Occipital lobe (tissue), 2 donors: ENCODE data around the gene PPHLN1. TPM values are rescaled to one million over a fixed set of nuclear protein-coding genes. Genes with fewer than 3 reads are reported as not detected.
A peak's percentile ranks its signal among the peaks of the same experiment; 100 is the strongest.

ENCODE experiments used
- DNase-seq: peaks from one replicate; lab custom pipeline; 2025; lab: John Stamatoyannopoulos, UW
- total RNA-seq: library from RNA; depleted of rRNA; stranded (reverse); fragments of >200 nt; gene quantifications from one replicate; pipeline ENCODE4 v1.2.3, GENCODE V29; 2014

Gene PPHLN1
- total RNA-seq = 76.0 TPM

GRCh38 chr12:42325653-42326474 is at the start of gene PPHLN1, which contains the start of gene ZCRB1:
Gene PPHLN1, plus strand, starts transcription at chr12:42326167. Its CDS starts 9,736 bp downstream, at chr12:42335903.
Gene ZCRB1, minus strand, starts transcription at chr12:42326094. Its CDS starts 1,992 bp downstream, at chr12:42324102.
- DNase-seq = peak; percentile 79

GRCh38 chr12:42277396-42278127 is 48.4 kb upstream of the PPHLN1 start:
- DNase-seq = no peak

GRCh38 chr12:42278128-42278510 is 47.8 kb upstream of the PPHLN1 start:
- no peak for DNase-seq

GRCh38 chr12:42281278-42281677 is 44.7 kb upstream of the PPHLN1 start:
- DNase-seq = no peak

- DNase-seq = no peak
Observed at GRCh38 chr12:42281844-42282243, 44.1 kb upstream of the PPHLN1 start.

GRCh38 chr12:42282294-42282693 is 43.7 kb upstream of the PPHLN1 start:
- DNase-seq = no peak

GRCh38 chr12:42283739-42284138 is 42.2 kb upstream of the PPHLN1 start:
- no peak for DNase-seq

- DNase-seq = no peak
Observed at GRCh38 chr12:42284157-42284556, 41.8 kb upstream of the PPHLN1 start.

- DNase-seq = no peak
Observed at GRCh38 chr12:42284876-42285275, 41.1 kb upstream of the PPHLN1 start.

- no peak for DNase-seq
Observed at GRCh38 chr12:42285431-42285830, 40.5 kb upstream of the PPHLN1 start.

GRCh38 chr12:42286741-42287140 is 39.2 kb upstream of the PPHLN1 start:
- no peak for DNase-seq

- DNase-seq = no peak
Observed at GRCh38 chr12:42288544-42288943, 37.4 kb upstream of the PPHLN1 start.

GRCh38 chr12:42291680-42292079 is 34.3 kb upstream of the PPHLN1 start:
- DNase-seq = no peak

GRCh38 chr12:42296503-42297109 is 29.4 kb upstream of the PPHLN1 start:
- DNase-seq = no peak

- DNase-seq = no peak
Observed at GRCh38 chr12:42298887-42299286, 27.1 kb upstream of the PPHLN1 start.

- DNase-seq = peak; percentile 3
Observed at GRCh38 chr12:42299392-42300308, 26.3 kb upstream of the PPHLN1 start.

GRCh38 chr12:42306297-42306696 is 19.7 kb upstream of the PPHLN1 start:
- DNase-seq = no peak

- no peak for DNase-seq
Observed at GRCh38 chr12:42308390-42308789, 17.6 kb upstream of the PPHLN1 start.

- DNase-seq = no peak
Observed at GRCh38 chr12:42309996-42310395, 16.0 kb upstream of the PPHLN1 start.

GRCh38 chr12:42315108-42315507 is 10.9 kb upstream of the PPHLN1 start:
- DNase-seq = no peak

GRCh38 chr12:42320796-42321195 is 5.2 kb upstream of the PPHLN1 start:
- no peak for DNase-seq
